ENCODE results near the gene WWOX. TPM values are rescaled to one million over a fixed set of nuclear protein-coding genes. Genes with fewer than 3 reads are reported as not detected.
A peak's percentile ranks its signal among the peaks of the same experiment; 100 is the strongest.

The WWOX gene
- polyA plus RNA-seq, 1 donor from 2014 or later, result 25.6 TPM

DNA sequence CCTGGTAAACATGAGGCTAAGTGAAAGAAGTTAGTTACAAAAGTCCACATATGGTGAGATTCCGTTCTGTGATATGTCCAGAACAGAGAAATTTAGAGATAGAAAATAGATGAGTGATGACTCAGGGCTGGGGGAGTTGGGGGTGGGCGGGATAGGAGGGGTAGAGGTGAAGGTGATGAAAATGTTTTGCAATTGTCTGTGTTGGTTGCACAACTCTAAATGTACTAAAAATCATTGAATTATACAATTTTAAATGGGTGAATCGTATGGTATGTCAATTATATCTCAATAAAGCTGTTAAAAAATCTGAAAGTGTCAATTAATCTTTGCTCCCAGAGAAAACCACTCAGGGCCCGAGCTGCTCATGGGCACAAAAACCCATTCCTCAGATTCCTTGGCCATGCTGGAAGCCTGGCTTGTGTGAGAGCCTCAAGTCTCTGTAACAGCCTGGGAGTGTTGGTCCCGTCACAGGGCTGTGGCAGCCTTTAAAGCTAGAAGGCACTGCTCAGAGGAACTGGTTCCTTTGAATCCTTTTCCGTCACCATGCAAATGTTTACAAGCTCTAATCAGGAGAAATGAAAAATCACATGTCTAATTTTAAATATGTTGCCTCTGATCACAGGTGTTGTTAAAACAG lies 225.3 kb downstream of the WWOX start:
- H3K9ac ChIP-seq (ENCODE audit: low read length), result no peak overlapping the region
- no peaks in the 10 kb centered on the region for H3K79me2 ChIP-seq (replicated peaks; ENCODE audit: insufficient read depth, low read length)

DNA sequence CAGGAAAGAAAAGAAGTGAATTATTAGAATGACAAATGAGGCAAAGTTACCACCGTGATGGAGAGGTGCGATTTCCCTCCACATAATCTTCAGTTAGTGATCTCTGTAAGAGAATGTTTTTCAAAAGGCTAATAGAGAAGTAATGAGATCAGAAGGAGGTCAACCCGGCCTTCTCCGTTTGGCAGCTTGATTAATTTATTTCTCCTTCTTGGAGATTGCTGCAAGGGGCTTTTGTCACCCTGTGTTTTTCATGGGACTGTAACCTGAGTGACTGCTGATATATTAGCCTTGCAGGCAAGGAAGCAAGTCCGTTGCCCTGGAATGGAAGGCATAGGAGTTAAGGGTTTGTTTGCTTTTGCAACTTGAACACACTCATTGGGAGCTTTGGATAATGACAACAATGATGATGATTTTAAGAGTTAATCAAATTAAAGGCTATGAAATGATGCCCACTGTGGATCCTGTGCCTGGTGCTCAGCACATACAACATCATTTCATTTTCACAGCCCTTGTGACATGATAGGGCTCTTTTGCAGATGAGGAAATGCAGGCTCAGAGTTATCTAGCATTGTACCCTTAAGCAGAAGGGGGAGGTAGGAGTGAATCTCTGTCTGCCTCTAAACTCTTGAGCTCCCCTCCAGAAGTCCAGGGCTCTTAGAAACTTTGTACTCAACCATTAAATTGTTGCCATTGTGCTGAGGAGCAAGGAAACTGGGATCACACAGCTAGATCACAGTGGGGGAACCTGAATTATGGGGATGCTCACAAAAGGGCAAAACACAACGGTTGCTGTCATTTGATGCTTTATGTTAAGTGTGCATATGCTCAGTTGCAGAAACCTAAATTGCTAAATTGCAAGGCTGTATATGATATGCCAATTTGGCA lies 226.3 kb downstream of the WWOX start:
- H3K27ac ChIP-seq (ENCODE audit: low read length), result no peak overlapping the region
- no peaks in the 10 kb centered on the region for H3K9me2 ChIP-seq (ENCODE audit: insufficient read depth, low read length)
- H4K20me1 ChIP-seq (ENCODE audit: insufficient read depth), result no peaks in the 10 kb centered on the region
- H2AFZ ChIP-seq (ENCODE audit: low read depth, low read length), result no peak overlapping the region
- H3K27me3 ChIP-seq (ENCODE audit: insufficient read depth, low read depth, low read length), result no peaks in the 10 kb centered on the region
- H3K4me3 ChIP-seq (ENCODE audit: low read length), result no peak overlapping the region
- TF ChIP-seq, protein P1, sequence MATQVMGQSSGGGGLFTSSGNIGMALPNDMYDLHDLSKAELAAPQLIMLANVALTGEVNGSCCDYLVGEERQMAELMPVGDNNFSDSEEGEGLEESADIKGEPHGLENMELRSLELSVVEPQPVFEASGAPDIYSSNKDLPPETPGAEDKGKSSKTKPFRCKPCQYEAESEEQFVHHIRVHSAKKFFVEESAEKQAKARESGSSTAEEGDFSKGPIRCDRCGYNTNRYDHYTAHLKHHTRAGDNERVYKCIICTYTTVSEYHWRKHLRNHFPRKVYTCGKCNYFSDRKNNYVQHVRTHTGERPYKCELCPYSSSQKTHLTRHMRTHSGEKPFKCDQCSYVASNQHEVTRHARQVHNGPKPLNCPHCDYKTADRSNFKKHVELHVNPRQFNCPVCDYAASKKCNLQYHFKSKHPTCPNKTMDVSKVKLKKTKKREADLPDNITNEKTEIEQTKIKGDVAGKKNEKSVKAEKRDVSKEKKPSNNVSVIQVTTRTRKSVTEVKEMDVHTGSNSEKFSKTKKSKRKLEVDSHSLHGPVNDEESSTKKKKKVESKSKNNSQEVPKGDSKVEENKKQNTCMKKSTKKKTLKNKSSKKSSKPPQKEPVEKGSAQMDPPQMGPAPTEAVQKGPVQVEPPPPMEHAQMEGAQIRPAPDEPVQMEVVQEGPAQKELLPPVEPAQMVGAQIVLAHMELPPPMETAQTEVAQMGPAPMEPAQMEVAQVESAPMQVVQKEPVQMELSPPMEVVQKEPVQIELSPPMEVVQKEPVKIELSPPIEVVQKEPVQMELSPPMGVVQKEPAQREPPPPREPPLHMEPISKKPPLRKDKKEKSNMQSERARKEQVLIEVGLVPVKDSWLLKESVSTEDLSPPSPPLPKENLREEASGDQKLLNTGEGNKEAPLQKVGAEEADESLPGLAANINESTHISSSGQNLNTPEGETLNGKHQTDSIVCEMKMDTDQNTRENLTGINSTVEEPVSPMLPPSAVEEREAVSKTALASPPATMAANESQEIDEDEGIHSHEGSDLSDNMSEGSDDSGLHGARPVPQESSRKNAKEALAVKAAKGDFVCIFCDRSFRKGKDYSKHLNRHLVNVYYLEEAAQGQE (IDR thresholded peaks at IDR 0.05; ENCODE audit: borderline replicate concordance), result no peak
- H3K36me3 ChIP-seq (ENCODE audit: insufficient read depth, low read length), result no peaks in the 10 kb centered on the region
- H3K9me3 ChIP-seq (ENCODE audit: low read length), result no peaks in the 10 kb centered on the region
- no peak overlapping the region for H3K9ac ChIP-seq (ENCODE audit: low read length)
- no peaks in the 10 kb centered on the region for H3K79me2 ChIP-seq (replicated peaks; ENCODE audit: insufficient read depth, low read length)
- H3K4me2 ChIP-seq (ENCODE audit: low read length), result peak overlapping the region; percentile 9
- no peaks in the 10 kb centered on the region for H3F3A ChIP-seq (ENCODE audit: insufficient read depth, low read length, poor library complexity, severe bottlenecking)

More for the DNA sequence above, 225.3 kb downstream of the WWOX start:
- no peak overlapping the region for H3K27ac ChIP-seq (ENCODE audit: low read length)
- H2AFZ ChIP-seq (ENCODE audit: low read depth, low read length), result no peak overlapping the region
- no peaks in the 10 kb centered on the region for H3F3A ChIP-seq (ENCODE audit: insufficient read depth, low read length, poor library complexity, severe bottlenecking)
- H3K4me3 ChIP-seq (ENCODE audit: low read length), result no peak overlapping the region
- H4K20me1 ChIP-seq (ENCODE audit: insufficient read depth), result no peaks in the 10 kb centered on the region
- no peaks in the 10 kb centered on the region for H3K9me2 ChIP-seq (ENCODE audit: insufficient read depth, low read length)
- H3K9me3 ChIP-seq (ENCODE audit: low read length), result no peaks in the 10 kb centered on the region
- H3K36me3 ChIP-seq (ENCODE audit: insufficient read depth, low read length), result no peaks in the 10 kb centered on the region
- no peaks in the 10 kb centered on the region for H3K27me3 ChIP-seq (ENCODE audit: insufficient read depth, low read depth, low read length)
- TF ChIP-seq, protein P1 (IDR thresholded peaks at IDR 0.05; ENCODE audit: borderline replicate concordance), result no peak
- TF ChIP-seq SMC3 (conservative IDR thresholded peaks at IDR 0.05; ENCODE audit: poor library complexity), result no peak
- no peak for TF ChIP-seq MXI1 (conservative IDR thresholded peaks at IDR 0.05; ENCODE audit: poor library complexity, severe bottlenecking)
- TF ChIP-seq EZH2 (IDR thresholded peaks at IDR 0.05; ENCODE audit: borderline replicate concordance, insufficient read depth, low read length, poor library complexity, severe bottlenecking), result no peak
- TF ChIP-seq, protein P2, sequence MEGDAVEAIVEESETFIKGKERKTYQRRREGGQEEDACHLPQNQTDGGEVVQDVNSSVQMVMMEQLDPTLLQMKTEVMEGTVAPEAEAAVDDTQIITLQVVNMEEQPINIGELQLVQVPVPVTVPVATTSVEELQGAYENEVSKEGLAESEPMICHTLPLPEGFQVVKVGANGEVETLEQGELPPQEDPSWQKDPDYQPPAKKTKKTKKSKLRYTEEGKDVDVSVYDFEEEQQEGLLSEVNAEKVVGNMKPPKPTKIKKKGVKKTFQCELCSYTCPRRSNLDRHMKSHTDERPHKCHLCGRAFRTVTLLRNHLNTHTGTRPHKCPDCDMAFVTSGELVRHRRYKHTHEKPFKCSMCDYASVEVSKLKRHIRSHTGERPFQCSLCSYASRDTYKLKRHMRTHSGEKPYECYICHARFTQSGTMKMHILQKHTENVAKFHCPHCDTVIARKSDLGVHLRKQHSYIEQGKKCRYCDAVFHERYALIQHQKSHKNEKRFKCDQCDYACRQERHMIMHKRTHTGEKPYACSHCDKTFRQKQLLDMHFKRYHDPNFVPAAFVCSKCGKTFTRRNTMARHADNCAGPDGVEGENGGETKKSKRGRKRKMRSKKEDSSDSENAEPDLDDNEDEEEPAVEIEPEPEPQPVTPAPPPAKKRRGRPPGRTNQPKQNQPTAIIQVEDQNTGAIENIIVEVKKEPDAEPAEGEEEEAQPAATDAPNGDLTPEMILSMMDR (IDR thresholded peaks at IDR 0.05; ENCODE audit: poor library complexity, severe bottlenecking), result no peak
- peak overlapping the region; percentile 9 for H3K4me2 ChIP-seq (ENCODE audit: low read length)

Measured in neural cell (in vitro differentiated cells).